Sigmoid colon (tissue), 7 donors: Measurements from ENCODE around the gene PSMB7. TPM values are rescaled to one million over a fixed set of nuclear protein-coding genes. Genes with fewer than 3 reads are reported as not detected.

Experiments used
- DNase-seq: peaks from one replicate; pipeline ENCODE4 v3.0.0-alpha.2; 2019
- H3K27ac ChIP-seq, 4 donors: fragments of 200-600 bp; sonication (generic); one replicate each; pipeline ENCODE4 v1.5.1; 2016 to 2019; ENCODE audit warnings: mild to moderate bottlenecking in 1 of 4
- H3K27me3 ChIP-seq, 3 donors: fragments of 200-600 bp; sonication (generic); one replicate each; pipeline ENCODE4 v1.5.1; 2019; ENCODE audit warnings: mild to moderate bottlenecking in 1 of 3
- H3K36me3 ChIP-seq, 4 donors: fragments of 200-600 bp; sonication (generic); one replicate each; pipeline ENCODE4 v1.5.1; 2016 to 2019
- H3K4me1 ChIP-seq, 4 donors: fragments of 200-600 bp; sonication (generic); one replicate each; pipeline ENCODE4 v1.5.1; 2017 to 2019
- H3K4me3 ChIP-seq, 4 donors: fragments of 200-600 bp; sonication (generic); one replicate each; pipeline ENCODE4 v1.5.1; 2017 to 2019; ENCODE audit warnings: mild to moderate bottlenecking in 2 of 4, moderate library complexity in 1 of 4
- H3K9me3 ChIP-seq, 4 donors: fragments of 200-600 bp in 3 of 4; sonication (generic) in 3 of 4; one replicate each; pipeline versions ENCODE4 v1.5.1 to v1.6.1; 2013 to 2019
- EP300 ChIP-seq, 4 donors: sonication (generic); formaldehyde crosslinking; IDR thresholded peaks; one replicate each; pipeline ENCODE4 v1.6.1; 2017; ENCODE audit warnings: antibody characterized with exemption in 4 of 4
- POLR2A ChIP-seq, 2 donors: fragments of 450-650 bp; IDR thresholded peaks; one replicate each; pipeline ENCODE4 v1.6.1; 2016; ENCODE audit warnings: antibody characterized with exemption in 2 of 2, mild to moderate bottlenecking in 2 of 2, moderate library complexity in 2 of 2
- POLR2AphosphoS5 ChIP-seq, 4 donors: sonication (generic); formaldehyde crosslinking; IDR thresholded peaks; one replicate each; pipeline ENCODE4 v1.6.1; 2017; ENCODE audit warnings: antibody characterized with exemption in 4 of 4
- WGBS, 2 donors: extraction: QIAGEN DNeasy Blood & Tissue Kit; methylation state at CpG; one replicate each; pipeline ENCODE4 v1.1.7; 2013; 5-methylcytosine and 5-hydroxymethylcytosine counted together
- intact Hi-C: fragments of 100-400 bp; cut with DNase I; formaldehyde crosslinking; loops from one replicate; pipeline ENCODE4 v1.15.1; 2023
- polyA plus RNA-seq, 3 donors: library from polyadenylated mRNA; stranded (reverse); fragments of 200-250 nt; gene quantifications; one replicate each; pipeline ENCODE4 v1.2.3, GENCODE V29; 2013
- total RNA-seq, 4 donors: library from RNA; depleted of rRNA; stranded (reverse); fragments of >200 nt; gene quantifications; one replicate each; pipeline ENCODE4 v1.1.0, GENCODE V29; 2016
- TF ChIP-seq, protein P1 (sequence below), 4 experiments: fragments of 450-650 bp in 3 of 4; fragments of 200-600 bp in 1 of 4; IDR thresholded peaks; one replicate each; pipeline ENCODE4 v1.5.1; 2016 to 2019; ENCODE audit warnings: antibody characterized with exemption in 4 of 4, mild to moderate bottlenecking in 3 of 4, moderate library complexity in 2 of 4
- donor health status: healthy with polysubstance abuse.
- donor health status: Bipolar disorder and iron deficiency.
- donor health status: healthy.

Gene PSMB7
- total and polyA plus RNA-seq, 7 donors, result 136 to 179 (median 171) TPM

DNA sequence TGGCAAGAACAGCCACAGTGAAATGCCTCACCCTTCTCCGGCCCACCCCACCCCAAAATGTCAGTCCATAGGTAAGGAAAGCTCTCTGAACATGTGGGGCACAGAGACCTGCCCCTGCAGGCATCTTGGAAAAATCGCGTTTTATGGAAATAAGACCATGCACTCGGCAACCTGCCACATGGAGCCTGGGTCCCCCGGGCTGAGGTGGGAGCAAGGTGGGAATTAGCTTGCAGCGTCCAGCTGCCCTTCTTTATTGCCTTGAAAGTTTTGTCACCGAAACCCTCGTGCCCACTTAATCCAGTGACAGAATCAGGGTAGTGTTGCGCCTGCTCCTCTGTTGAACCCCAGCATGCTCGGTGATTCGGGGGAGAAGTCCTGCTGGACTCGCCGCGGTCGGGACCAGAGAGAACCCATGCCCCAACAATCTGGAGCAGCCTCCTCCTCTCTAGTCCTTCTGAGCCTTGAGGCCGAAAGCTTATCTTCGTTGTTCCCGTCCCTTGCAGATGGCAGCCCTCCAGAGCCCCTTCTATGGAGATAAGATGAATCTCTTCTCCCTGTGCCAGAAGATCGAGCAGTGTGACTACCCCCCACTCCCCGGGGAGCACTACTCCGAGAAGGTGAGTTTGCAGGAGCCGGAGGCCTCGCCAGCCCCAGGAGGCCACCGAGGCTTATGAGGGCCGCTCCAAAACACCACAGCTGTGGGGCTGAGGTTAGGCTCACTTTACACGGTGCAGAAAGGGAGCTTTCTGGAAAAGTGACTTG is 67.9 kb downstream of the PSMB7 start:
- intact Hi-C loops, result no loop called here
- Histone ChIP-seq H3K27ac (no peak overlapping the region), H3K4me1 (peaks cover 0 to 14% (median 12%) of the 10 kb centered on the region in 4 donors), H3K27me3 (no peaks in the 10 kb centered on the region), H3K4me3 (no peak overlapping the region), H3K9me3 (no peaks in the 10 kb centered on the region), H3K36me3 (peaks cover 0 to 75% (median 50%) of the 10 kb centered on the region in 4 donors)
- TF ChIP-seq EP300 (IDR thresholded peaks at IDR 0.05), result no peak
- TF ChIP-seq POLR2A (IDR thresholded peaks at IDR 0.05), result no peak
- 92 to 93% methylated on average over 26 of the region's 26 CpGs for WGBS, 2 donors
- DNase-seq, result peak; percentile 49

DNA sequence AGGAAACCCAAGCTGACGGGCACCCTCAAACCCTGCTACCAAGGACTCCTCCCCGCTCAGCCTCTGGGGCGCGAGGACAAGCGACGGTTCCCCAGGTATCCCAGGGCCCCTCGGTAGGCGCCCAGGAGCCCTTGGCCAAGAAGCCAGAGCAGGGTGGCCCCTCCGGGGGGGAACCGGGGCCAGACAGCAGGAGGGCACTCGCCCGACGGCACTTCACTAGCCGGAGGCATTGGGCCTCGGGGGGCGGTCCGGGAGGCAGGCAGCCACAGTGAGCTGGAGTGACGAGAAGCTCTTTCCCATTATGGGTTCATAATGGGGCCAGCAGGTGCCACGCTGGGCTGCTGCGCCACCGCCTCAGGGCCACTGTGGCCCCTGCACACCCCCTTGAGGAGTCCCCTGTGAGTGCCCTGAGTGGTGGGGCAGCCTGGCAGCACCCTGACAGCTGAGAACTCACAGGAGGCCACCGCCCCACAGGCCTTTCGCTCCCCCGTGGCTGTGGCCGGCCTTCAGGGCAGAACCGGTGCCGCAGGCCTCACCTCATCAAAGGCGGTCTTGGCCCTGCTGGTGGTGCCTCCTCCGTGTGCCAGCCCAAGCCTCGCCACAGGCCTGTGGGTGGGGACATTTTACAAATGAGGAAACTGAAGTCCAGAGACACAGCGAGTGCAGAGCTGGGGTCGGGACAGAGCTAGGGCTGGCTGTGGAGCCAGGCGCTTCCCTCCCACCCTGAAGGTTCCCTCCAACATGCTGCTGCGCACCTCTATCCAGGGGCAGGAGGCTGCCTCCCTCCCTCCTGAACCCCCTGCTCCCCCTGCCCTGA is 68.7 kb downstream of the PSMB7 start:
- Histone ChIP-seq H3K36me3 (peaks cover 0 to 67% (median 45%) of the 10 kb centered on the region in 4 donors), H3K27me3 (no peaks in the 10 kb centered on the region), H3K4me1 (peaks cover 0 to 21% (median 16%) of the 10 kb centered on the region in 4 donors), H3K4me3 (no peak overlapping the region), H3K27ac (no peak overlapping the region), H3K9me3 (no peaks in the 10 kb centered on the region)
- 90% methylated on average over 34 of the region's 34 CpGs for WGBS, 2 donors
- TF ChIP-seq, protein P1, sequence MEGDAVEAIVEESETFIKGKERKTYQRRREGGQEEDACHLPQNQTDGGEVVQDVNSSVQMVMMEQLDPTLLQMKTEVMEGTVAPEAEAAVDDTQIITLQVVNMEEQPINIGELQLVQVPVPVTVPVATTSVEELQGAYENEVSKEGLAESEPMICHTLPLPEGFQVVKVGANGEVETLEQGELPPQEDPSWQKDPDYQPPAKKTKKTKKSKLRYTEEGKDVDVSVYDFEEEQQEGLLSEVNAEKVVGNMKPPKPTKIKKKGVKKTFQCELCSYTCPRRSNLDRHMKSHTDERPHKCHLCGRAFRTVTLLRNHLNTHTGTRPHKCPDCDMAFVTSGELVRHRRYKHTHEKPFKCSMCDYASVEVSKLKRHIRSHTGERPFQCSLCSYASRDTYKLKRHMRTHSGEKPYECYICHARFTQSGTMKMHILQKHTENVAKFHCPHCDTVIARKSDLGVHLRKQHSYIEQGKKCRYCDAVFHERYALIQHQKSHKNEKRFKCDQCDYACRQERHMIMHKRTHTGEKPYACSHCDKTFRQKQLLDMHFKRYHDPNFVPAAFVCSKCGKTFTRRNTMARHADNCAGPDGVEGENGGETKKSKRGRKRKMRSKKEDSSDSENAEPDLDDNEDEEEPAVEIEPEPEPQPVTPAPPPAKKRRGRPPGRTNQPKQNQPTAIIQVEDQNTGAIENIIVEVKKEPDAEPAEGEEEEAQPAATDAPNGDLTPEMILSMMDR (IDR thresholded peaks at IDR 0.05), result no peak
- TF ChIP-seq POLR2A (IDR thresholded peaks at IDR 0.05) (no peak), EP300 (IDR thresholded peaks at IDR 0.05) (no peak), POLR2AphosphoS5 (IDR thresholded peaks at IDR 0.05) (no peak)
- intact Hi-C loops, result no loop called here
- DNase-seq, result peak; percentile 60

DNA sequence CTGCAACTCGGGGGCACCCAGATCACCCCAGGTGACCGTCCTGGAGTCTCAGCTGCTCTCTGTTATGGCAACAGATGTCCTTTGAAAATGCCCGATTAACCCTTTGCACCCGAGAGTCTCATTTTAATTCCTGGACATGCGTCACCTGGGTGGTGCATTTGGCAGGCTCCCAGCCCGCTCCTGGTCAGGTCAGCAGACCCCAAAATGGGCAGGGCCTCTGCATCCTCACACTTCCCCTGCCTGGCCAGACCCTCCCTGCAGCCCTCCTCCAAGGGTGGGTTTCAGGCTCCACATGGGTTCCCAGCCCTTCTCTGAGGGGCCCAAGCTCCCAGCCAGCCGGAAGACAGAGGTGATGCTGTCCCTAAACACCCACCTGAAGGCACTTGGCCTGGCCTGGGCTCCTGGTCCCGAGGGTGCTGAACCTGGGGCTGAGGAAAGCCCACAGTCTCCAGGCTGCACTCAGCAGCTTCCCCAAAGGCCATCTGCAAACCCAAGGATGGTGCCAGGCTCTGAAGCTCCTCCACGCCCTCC is 69.4 kb downstream of the PSMB7 start:
- Histone ChIP-seq H3K4me3 (no peak overlapping the region), H3K27me3 (no peaks in the 10 kb centered on the region), H3K9me3 (no peaks in the 10 kb centered on the region), H3K36me3 (peaks cover 0 to 63% (median 39%) of the 10 kb centered on the region in 4 donors), H3K27ac (no peak overlapping the region), H3K4me1 (peaks cover 0 to 22% (median 16%) of the 10 kb centered on the region in 4 donors)
- no peak for DNase-seq
- intact Hi-C loops, result no loop called here
- TF ChIP-seq POLR2AphosphoS5 (IDR thresholded peaks at IDR 0.05) (no peak), EP300 (IDR thresholded peaks at IDR 0.05) (no peak), POLR2A (IDR thresholded peaks at IDR 0.05) (no peak)
- TF ChIP-seq, protein P1 (IDR thresholded peaks at IDR 0.05), result no peak
- 86 to 89% methylated on average over 9 of the region's 9 CpGs for WGBS, 2 donors

DNA sequence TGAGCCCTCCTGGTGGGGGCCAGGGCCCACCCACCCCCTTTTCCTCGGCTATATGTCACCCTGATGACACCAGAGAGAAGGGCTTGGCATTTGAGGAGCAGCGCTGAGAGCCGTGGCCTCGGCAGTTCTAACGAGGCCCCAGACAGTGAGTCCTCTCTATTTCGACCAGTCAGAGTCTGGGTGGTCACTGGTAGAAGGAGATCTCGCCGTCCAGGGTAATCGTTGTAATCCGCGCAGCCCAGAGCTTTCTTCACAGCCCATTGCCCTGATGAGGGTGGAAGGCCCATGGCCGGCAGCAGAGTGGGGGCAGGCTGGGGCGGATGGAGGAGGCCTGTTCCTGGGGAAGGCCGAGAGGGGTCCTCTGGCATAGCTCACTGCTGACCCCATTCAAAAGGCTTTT is 70.2 kb downstream of the PSMB7 start:
- Histone ChIP-seq H3K27ac (no peak overlapping the region), H3K36me3 (peaks cover 0 to 60% (median 33%) of the 10 kb centered on the region in 4 donors), H3K27me3 (no peaks in the 10 kb centered on the region), H3K9me3 (no peaks in the 10 kb centered on the region), H3K4me1 (peaks cover 0 to 22% (median 16%) of the 10 kb centered on the region in 4 donors), H3K4me3 (no peak overlapping the region)
- intact Hi-C loops, result no loop called here
- 89 to 91% methylated on average over 14 of the region's 14 CpGs for WGBS, 2 donors
- DNase-seq, result no peak
- TF ChIP-seq POLR2AphosphoS5 (IDR thresholded peaks at IDR 0.05) (no peak), POLR2A (IDR thresholded peaks at IDR 0.05) (no peak), EP300 (IDR thresholded peaks at IDR 0.05) (no peak)
- TF ChIP-seq, protein P1 (IDR thresholded peaks at IDR 0.05), result no peak
